NCI-H146 treated with DMSO at 0.1 percent for 48 hours (cell line): ENCODE results near the gene HBEGF.
A peak's percentile ranks its signal among the peaks of the same experiment; 100 is the strongest.

Experiments
- DNase-seq: peaks from one replicate; lab custom pipeline; 2025; ENCODE audit not compliant: unreplicated experiment; lab: John Stamatoyannopoulos, UW

HBEGF gene

DNA sequence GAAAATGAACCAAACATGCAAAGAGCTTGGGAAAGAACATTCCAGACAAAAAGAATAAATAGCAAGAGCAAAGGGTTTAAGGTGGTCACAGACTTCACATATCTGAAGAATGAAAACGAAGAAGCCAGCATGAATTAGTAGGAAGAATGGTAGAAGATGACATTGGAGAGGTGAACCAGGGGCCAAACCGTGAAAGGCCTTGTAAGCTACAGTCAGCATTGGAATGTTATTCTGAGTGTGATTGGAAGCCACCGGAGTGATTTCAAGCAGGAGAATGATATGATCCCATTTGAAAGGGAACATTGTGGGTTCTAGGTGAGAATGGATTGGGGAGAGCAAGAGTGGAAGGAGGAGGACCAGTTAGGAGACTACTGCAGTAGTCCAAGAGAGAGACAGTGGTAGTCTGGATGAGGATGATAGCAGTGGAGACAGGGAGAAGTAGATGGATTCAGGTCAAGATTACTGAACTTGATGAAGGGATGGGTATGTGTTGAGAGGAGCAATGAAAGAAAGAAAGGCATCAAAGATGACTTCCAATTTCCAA lies 36.6 kb downstream of the HBEGF start:
- DNase-seq = no peak

DNA sequence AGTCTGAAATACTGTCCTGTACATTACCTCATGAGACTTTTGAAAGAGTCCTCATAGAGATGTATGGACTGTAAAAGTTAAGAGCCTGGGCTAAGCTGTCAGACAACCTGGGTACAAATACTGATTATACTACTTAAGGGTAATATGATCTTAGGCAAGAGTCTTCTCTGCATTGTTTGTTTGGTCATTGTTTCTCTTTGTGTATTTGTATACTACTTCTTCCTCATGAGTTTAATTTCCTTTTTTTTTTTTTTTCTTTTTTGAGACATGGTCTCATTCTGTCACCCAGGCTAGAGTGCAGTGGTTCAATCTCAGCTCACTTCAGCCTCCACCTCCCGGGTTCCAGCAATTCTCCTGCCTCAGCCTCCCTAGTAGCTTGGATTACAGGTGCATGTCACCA lies 40.9 kb downstream of the HBEGF start:
- no peak for DNase-seq

DNA sequence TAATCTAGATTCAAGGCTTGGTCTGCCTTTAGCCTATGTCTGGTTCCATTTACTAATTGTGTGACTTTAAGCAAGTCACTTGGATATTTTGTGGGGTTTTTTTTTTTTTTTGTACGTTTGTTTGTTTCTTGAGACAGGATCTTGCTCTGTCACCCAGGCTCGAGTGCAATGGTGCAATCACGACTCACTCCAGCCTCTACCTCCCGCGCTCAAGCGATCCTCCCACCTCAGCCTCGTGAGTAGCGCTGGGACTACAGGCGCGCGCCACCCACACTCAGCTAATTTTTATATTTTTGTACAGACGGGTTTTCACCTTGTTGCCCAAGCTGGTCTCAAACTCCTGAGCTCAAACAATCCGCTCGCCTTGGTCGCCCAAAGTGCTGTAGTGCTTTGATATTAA lies 42.4 kb downstream of the HBEGF start:
- DNase-seq = no peak

DNA sequence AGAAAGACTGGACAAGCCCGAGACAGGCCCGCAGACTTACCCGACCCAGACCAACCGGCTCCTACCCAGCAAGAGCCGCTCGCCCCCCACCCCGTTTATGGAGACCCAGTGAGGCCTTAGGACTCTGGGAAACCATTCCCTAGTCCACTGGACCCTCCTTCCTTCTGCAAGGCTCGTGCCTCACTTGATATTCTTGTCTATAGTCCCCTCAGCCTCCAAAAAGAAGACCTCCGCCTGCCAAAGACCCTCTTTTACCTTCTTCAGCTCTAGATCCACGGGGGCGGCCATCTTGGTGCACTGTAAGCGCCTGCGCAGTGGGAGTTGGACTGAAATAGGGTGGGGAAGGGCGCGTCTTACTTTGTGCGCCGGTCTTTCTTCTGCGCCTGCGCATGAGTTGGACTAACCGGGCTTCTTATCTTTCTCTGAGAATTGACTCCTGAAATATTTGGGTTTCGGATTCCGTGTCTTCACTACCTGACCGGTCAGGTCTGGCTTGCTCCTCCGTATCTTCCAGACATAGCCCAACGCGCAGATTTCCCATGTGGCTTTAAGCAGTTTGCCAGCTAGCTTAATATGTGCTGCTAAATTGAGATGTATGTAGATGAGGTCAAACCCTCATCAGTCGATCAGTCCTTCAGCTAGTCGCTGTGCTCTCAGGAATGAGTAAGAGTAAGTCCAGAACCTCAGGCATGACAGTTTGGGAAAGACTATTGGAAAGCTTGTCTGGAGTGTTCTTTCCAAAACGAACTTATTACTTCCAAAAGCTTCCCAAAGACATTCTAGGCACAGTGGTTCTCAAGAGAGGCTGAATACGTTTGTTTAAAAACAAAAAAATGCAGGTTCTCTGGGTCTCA lies 43.4 kb downstream of the HBEGF start, which contains the start of gene PFDN1:
PFDN1 (minus strand) TSS at position 316 of the 854 bp plus-strand sequence; CDS start at position 288, 28 bp downstream.
- peak; percentile 61 for DNase-seq

DNA sequence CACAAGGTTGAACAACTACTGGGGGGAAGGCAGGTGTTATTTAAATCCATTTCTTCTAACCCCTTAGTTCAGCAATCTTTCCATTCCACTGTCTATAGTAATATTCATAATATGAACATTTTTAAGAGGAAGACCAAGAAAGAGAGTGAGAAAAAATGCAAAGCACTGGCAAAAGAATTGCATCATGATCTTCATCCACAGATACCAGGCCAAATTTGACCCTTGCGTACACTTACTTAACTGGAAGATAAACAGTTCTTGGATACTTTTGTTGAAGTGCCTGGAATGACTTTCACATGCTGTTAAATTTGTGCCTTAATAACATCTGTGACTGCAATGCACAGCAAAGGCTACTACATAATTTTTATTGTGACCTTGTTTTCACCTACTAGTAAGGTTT lies 45.3 kb downstream of the HBEGF start:
- no peak for DNase-seq

DNA sequence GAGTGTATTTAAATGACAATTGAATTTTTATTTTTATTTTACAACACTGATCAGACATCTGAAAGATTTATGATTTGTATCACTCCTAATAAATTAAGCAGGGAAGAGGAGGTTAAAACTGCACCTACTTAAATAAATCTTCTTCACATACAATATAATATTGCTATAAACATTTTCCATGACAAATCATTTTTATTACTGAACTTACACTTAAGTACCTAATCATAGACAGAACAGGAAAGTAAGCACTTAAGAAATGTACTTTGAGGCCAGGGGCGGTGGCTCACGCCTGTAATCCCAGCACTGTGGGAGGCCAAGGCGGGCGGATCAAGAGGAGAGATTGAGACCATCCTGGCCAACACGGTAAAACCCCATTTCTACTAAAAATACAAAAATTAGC lies 47.3 kb downstream of the HBEGF start:
- no peak for DNase-seq

DNA sequence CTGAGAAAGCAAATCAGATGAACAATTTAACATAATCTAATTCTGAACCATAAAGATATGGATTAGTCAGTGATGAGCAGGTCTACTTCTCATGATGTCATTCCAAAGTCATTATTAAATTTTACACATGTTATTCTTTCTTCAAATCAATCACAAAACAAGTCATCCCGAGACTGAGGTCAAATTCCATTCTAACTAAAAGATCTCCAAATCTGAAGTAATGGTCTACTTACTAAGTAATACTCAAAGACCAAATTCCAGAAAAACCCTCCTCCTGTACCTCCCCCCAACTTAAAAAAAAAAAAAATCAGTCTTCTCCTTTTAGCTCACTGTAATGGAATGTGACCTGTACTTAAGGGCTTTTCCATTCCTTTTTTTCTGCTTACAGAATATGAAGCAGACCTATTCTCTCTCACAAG lies 48.2 kb downstream of the HBEGF start:
- no peak for DNase-seq

DNA sequence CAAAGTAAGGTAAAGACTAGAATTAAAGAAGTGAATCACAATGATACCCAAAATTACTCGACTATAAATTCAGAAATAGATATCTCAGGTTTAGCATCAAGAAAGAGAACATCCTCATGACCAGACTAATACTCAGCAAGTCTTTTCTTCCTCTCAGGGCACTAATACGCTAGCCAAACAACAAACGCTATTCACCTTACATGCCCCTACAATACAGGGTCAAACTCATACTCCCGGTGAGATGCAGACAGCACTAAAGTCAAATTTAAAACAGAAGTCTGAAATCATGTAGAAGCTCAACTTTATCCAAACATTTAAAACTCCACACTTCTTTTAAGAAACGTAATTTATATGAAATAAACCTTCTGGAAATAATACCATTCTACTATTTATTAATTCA lies 49.1 kb downstream of the HBEGF start:
- no peak for DNase-seq

DNA sequence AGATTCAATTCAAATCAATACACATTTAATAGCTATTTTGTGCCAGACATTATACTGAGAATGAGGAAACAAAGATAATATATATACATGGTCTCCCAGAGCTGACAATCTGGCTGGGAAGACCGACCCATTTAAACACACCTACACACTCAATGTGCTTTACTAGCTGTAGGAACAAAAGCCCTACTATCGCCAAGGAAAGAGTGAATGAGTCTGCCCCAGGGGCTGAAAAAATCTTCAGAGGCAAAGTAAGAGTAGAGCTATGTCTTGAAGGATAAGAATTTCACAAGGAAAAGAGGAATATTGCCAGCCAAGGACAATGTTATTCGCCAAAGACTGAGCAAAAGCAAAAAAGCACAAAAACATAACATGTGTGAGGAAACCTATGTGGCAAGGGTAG lies 50.1 kb downstream of the HBEGF start:
- no peak for DNase-seq

DNA sequence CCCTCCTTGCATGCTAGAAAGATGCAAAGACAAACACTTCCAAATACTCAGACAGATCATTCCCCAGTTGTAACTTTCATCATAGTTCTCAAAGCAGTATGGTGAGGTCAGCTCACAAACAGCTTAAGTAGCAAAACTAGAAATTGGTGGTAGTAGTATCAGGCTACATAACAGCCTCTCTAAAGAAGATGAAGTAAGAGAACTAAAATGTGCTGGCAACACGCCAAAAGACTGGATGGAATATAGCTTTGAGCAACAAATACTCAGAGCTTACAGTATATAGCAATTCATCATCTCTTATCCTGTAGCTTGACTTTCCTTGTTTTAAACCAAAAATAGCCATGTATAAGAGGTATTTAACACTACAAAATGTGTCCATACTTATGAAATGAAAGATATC lies 51.0 kb downstream of the HBEGF start:
- DNase-seq = no peak

DNA sequence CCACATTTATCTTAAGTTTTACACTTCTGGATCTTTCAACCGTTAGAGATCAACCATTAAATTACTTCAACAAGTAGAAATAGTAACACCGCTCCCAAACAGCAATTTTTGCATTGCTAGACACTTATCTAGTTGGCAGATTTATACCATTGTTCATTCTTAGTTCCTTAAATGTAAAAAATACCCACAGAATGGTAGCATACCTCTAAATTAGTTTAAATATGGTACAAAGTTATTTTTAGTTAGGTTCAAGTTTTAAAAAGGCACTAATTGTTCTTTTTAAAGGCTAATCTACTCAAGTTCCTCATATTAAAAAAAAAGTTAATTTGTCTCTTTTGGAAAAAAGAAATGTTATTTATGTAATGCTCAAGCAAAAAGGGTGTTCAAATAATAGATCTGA lies 51.6 kb downstream of the HBEGF start:
- no peak for DNase-seq

DNA sequence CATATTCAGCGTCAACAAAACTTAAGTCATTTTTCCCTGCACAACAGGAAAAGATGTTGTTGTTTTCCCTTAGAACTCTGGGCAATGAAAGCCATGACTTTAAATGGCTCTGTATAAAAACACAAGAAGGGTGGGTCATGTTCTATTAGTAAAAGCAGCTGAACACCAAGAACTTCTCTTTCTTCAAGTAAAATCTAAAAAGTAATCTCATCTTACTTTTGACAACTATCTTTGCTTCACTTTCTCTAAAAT lies 52.6 kb downstream of the HBEGF start:
- DNase-seq = no peak

DNA sequence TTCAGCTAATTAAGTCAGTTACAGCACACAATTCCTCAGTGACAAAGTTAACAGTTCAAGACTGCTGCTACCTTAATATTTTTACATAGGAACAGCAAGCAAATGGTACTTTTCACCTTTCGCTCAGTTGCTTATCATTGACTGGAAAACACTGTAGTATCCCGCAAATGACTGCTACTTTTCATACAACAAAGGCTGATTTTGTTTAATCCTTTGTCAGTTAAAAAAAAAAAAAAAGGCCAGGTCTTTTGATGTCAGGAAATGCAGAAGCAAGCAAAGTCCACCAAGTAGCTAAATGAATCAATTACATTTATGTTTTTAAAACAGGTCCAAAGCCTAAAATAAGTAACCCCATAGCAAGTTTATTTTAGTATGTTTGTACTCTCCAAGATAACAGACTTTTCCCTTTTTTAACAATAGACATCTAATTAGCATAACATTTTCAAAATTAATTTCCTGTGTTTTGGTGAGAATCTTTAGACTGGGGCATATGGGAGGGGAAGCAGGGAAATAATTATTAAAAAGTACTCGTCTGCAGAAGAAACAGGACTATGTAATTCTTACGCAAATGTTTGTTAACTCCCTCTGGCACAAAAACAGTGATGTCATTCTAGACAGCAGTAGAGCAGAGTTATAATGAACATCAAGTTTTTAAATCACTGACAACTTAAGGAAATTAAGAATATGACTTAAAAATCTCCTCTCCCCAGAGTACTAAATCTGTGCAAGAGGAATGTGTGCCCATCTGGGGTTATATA lies 53.1 kb downstream of the HBEGF start:
- no peak for DNase-seq

DNA sequence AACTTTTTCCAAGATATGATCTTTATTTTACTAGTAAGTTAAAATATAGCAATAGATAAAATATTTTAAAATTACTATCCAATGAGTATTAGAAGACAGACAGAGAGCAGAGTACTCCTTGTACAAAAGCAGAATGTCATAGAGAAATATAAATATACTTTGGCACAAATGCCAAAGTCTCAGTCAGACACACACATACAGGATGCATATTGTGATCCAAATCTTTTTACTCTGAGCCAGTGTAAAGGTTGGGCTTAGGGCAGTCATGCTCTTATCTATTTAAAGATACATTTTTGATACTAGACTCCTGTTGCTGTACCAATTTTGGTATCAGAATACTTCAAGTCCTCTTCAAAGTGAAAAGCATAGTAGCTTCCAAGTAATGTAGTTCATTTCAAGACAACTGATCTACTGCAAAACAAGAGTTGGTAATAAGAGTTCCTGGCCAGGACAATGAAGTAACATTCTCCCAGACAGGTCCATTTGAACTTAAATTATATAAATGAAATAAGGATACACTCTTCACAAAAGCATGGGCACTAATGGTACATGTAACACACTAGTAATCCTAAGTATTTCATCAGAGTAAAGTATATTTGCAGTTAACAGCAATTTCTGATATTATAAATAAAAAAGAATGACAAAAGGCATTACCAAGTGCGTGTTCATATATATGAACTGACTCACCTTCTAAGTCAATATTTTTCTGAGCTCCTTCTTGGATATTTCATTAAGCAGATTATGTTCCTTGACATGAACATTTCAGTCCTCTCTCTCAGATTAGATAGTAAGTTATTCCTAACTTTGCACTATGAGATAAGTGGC lies 54.0 kb downstream of the HBEGF start:
- DNase-seq = no peak

DNA sequence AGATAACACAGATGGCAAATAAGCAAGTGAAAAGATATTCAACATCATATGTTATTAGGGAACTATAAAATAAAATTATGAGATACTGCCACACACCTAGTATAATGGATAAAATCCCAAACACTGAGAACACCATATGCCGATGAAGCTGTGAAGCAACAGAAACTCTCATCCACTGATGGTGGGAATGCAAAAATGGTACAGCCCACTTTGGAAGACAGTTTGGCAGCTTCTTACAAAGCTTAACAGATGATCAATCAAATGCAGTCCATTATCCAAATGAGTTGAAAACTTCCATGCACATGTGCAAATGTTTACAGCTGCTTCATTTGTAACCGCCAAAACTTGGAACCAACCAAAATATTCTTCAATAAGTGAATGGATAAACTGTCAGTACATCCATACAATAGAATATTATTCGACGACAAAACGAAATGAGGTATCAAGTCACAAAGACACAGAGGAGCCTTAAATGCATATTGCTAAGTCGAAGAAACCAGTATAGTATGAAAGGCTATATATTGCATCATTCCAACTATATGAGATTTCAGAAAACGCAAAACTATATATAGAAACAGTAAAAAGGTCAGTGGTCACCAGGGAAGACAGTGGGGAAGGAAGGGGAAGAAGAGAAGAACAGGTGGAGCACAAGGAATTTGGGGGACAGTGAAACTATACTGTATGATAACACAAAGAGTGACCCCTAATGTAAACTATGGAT lies 58.4 kb downstream of the HBEGF start:
- DNase-seq = no peak

DNA sequence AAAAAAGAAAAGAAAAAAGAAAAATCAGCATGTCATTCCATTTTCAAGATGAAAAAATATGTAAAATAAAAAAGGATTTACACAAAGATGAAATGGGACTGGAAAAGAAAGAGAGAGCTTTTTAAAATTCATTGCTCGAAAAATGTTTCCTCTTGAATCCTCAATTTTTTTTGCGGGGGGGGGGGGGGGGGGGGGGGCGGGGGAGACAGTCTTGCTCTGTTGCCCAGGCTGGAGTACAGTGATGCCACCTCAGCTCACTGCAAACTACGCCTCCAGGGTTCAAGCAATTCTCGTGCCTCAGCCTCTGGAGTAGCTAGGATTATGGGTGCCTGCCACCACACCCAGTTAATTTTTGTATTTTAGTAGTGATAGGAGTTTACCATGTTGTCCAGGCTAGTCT lies 60.0 kb downstream of the HBEGF start:
- DNase-seq = no peak

DNA sequence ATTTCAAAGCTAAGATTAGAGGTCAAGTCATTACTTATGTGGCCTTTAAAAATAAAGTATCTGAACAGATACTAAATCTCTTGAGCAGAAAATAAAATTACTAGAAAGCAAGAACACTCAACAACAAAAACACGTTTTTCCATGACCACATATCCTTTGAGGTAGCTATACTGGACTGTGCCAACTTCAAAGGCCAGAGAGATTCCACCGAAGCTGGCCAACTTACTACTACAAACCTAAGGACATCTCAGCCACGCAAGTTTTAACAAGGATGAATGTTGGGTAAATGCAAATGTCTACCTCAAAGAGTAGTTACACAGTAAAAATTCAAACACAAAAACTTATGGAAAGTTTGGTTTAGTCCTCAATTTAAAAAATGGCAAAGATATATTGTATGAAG lies 62.4 kb downstream of the HBEGF start:
- no peak for DNase-seq
